ENCODE results near the gene GPR89A. TPM values are rescaled to one million over a fixed set of nuclear protein-coding genes. Genes with fewer than 3 reads are reported as not detected.

The GPR89A gene
- polyA plus RNA-seq, 1 donor (not counting 4 experiments of a cell fraction or from before 2014, with no cell fraction given): 22.8 TPM

DNA sequence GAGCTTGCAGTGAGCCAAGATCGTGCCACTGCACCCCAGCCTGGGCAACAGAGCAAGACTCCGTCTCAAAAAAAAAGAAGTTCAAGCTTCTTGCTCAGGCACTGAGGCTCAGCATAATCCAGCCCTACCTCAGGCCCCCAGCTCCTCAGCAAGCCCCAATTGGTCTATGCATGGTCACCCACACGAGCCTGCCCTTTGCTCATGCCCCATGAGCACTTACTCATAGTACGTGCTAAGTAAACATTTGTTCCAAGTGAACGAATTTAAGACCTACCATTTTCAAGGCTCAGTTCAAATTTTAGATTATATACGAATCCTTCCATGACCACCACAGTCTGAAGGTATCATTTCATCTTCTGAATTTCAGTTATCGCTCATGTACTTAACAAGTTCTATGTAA is 95.0 kb downstream of the GPR89A start:
- Histone ChIP-seq H4K20me1 (ENCODE audit: control insufficient read depth, extremely low read depth, insufficient read depth, low read length) (no peaks in the 10 kb centered on the region), H3K9me3 (ENCODE audit: control insufficient read depth, low read depth, low read length) (no peaks in the 10 kb centered on the region), H3K9me1 (ENCODE audit: control insufficient read depth, extremely low read depth, insufficient read depth, low read length) (no peaks in the 10 kb centered on the region), H3K27me3 (ENCODE audit: control insufficient read depth, extremely low read depth, insufficient read depth, low read length) (no peaks in the 10 kb centered on the region), H2AFZ (ENCODE audit: control insufficient read depth, low read length) (no peak overlapping the region), H3K27ac (ENCODE audit: control insufficient read depth, insufficient read depth, low read length) (no peak overlapping the region), H3K36me3 (ENCODE audit: control insufficient read depth in 2 of 2, extremely low read depth in 1 of 2, insufficient read depth in 2 of 2, low read length in 2 of 2) (no peaks in the 10 kb centered on the region), H3K4me2 (ENCODE audit: control insufficient read depth, extremely low read depth, insufficient read depth, low read depth, low read length) (no peak overlapping the region), H3K9ac (ENCODE audit: control insufficient read depth, extremely low read depth, insufficient read depth, low read length) (no peak overlapping the region), H3K4me3 (ENCODE audit: control insufficient read depth in 2 of 3, extremely low read depth in 1 of 3, insufficient read depth in 2 of 3, low read depth in 1 of 3, low read length in 3 of 3) (no peak overlapping the region), H3K4me1 (ENCODE audit: control insufficient read depth, extremely low read depth, insufficient read depth, low read length) (peaks cover 20% of the 10 kb centered on the region), H3K79me2 (ENCODE audit: control insufficient read depth, insufficient read depth, low read length) (no peaks in the 10 kb centered on the region)
- FAIRE-seq: no peak
- no peak for DNase-seq (ENCODE audit: low read depth, low spot score)
- no peak for TF ChIP-seq EZH2 (IDR thresholded peaks at IDR 0.05; ENCODE audit: low read length)
- TF ChIP-seq, protein P1, sequence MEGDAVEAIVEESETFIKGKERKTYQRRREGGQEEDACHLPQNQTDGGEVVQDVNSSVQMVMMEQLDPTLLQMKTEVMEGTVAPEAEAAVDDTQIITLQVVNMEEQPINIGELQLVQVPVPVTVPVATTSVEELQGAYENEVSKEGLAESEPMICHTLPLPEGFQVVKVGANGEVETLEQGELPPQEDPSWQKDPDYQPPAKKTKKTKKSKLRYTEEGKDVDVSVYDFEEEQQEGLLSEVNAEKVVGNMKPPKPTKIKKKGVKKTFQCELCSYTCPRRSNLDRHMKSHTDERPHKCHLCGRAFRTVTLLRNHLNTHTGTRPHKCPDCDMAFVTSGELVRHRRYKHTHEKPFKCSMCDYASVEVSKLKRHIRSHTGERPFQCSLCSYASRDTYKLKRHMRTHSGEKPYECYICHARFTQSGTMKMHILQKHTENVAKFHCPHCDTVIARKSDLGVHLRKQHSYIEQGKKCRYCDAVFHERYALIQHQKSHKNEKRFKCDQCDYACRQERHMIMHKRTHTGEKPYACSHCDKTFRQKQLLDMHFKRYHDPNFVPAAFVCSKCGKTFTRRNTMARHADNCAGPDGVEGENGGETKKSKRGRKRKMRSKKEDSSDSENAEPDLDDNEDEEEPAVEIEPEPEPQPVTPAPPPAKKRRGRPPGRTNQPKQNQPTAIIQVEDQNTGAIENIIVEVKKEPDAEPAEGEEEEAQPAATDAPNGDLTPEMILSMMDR (optimal IDR thresholded peaks at IDR 0.05 in 1 of 3, IDR thresholded peaks at IDR 0.05 in 1 of 3, conservative IDR thresholded peaks at IDR 0.05 in 1 of 3; ENCODE audit: extremely low read depth in 1 of 3, insufficient read depth in 2 of 3, low read length in 3 of 3): no peak
- dilution Hi-C loops (cut with MboI; ENCODE audit: extremely low pct_ligation_motif_present, low sequenced_read_pairs): no loop called here

DNA sequence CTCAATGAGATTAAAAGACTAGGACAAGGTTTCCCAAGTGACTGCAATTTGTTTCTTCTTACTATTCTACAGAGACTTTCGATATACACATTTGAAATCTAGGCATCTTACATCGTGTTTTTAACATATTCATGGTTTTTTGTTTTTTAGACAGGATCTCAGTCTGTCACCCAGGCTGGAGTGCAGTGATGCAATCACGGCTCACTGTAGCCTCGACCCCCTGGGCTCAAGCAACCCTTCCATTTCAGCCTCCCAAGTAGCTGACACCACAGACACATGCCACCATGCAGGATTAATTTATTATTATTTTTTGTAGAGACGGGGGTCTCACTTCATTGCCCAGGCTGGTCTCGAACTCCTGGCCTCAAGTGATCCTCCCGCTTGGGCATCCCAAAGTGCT is 97.8 kb downstream of the GPR89A start:
- DNase-seq (ENCODE audit: low read depth, low spot score): no peak
- Histone ChIP-seq H3K9ac (ENCODE audit: control insufficient read depth, extremely low read depth, insufficient read depth, low read length) (peak overlapping the region; percentile 1), H3K4me1 (ENCODE audit: control insufficient read depth, extremely low read depth, insufficient read depth, low read length) (peaks cover 20% of the 10 kb centered on the region), H2AFZ (ENCODE audit: control insufficient read depth, low read length) (no peak overlapping the region), H3K79me2 (ENCODE audit: control insufficient read depth, insufficient read depth, low read length) (no peaks in the 10 kb centered on the region), H3K27me3 (ENCODE audit: control insufficient read depth, extremely low read depth, insufficient read depth, low read length) (no peaks in the 10 kb centered on the region), H3K27ac (ENCODE audit: control insufficient read depth, insufficient read depth, low read length) (peak overlapping the region; percentile 43), H3K36me3 (ENCODE audit: control insufficient read depth in 2 of 2, extremely low read depth in 1 of 2, insufficient read depth in 2 of 2, low read length in 2 of 2) (no peaks in the 10 kb centered on the region), H3K4me2 (ENCODE audit: control insufficient read depth, extremely low read depth, insufficient read depth, low read depth, low read length) (peak overlapping the region; percentile 57), H3K9me3 (ENCODE audit: control insufficient read depth, low read depth, low read length) (no peaks in the 10 kb centered on the region), H3K9me1 (ENCODE audit: control insufficient read depth, extremely low read depth, insufficient read depth, low read length) (no peaks in the 10 kb centered on the region), H3K4me3 (ENCODE audit: control insufficient read depth in 2 of 3, extremely low read depth in 1 of 3, insufficient read depth in 2 of 3, low read depth in 1 of 3, low read length in 3 of 3) (no peak overlapping the region), H4K20me1 (ENCODE audit: control insufficient read depth, extremely low read depth, insufficient read depth, low read length) (no peaks in the 10 kb centered on the region)
- no peak for FAIRE-seq
- dilution Hi-C loops (cut with MboI; ENCODE audit: extremely low pct_ligation_motif_present, low sequenced_read_pairs): no loop called here
- TF ChIP-seq EZH2 (IDR thresholded peaks at IDR 0.05; ENCODE audit: low read length): no peak
- TF ChIP-seq, protein P1 (optimal IDR thresholded peaks at IDR 0.05 in 1 of 3, IDR thresholded peaks at IDR 0.05 in 1 of 3, conservative IDR thresholded peaks at IDR 0.05 in 1 of 3; ENCODE audit: extremely low read depth in 1 of 3, insufficient read depth in 2 of 3, low read length in 3 of 3): no peak

Measured in keratinocyte (primary cell).